ENCODE data around the gene ZNF273. TPM values are rescaled to one million over a fixed set of nuclear protein-coding genes. Genes with fewer than 3 reads are reported as not detected.

ZNF273 gene
- total RNA-seq, 4 donors from 2014 or later = 3.0 to 19.8 (median 13.2) TPM

GRCh38 chr7:64863969-64864368 is 39.1 kb upstream of the ZNF273 start:
- H3K9me3 ChIP-seq = peaks cover 0 to 14% (median 0%) of the 10 kb centered on the region in 4 donors
- no peaks in the 10 kb centered on the region for H3K27me3 ChIP-seq
- H3K4me1 ChIP-seq = no peaks in the 10 kb centered on the region
- TF ChIP-seq POLR2A (IDR thresholded peaks at IDR 0.05) (no peak), CTCF (IDR thresholded peaks at IDR 0.05) (no peak)
- H3K4me3 ChIP-seq = no peak overlapping the region
- no peaks in the 10 kb centered on the region for H3K36me3 ChIP-seq
- no peak for DNase-seq (ENCODE audit: low spot score in 2 of 2)
- 87 to 91% methylated on average over 7 of the region's 7 CpGs for WGBS, 2 donors
- no peak overlapping the region for H3K27ac ChIP-seq

- WGBS, 2 donors = 84 to 90% methylated on average over 18 of the region's 18 CpGs
- TF ChIP-seq CTCF (IDR thresholded peaks at IDR 0.05) = no peak
- no peak for TF ChIP-seq POLR2A (IDR thresholded peaks at IDR 0.05)
- no peak for TF ChIP-seq EP300 (IDR thresholded peaks at IDR 0.05)
- Histone ChIP-seq H3K27ac (no peak overlapping the region), H3K4me1 (no peaks in the 10 kb centered on the region), H3K27me3 (no peaks in the 10 kb centered on the region), H3K36me3 (no peaks in the 10 kb centered on the region), H3K4me3 (no peak overlapping the region), H3K9me3 (peaks cover 0 to 21% (median 0%) of the 10 kb centered on the region in 4 donors)
- peak in 1 of 2 donors; percentile 3 for DNase-seq (ENCODE audit: low spot score in 2 of 2)
These were observed 35.1 kb upstream of the ZNF273 start for GRCh38 chr7:64867863-64868440.

GRCh38 chr7:64868499-64868898 is 34.6 kb upstream of the ZNF273 start:
- Histone ChIP-seq H3K4me3 (no peak overlapping the region), H3K27me3 (no peaks in the 10 kb centered on the region), H3K36me3 (no peaks in the 10 kb centered on the region), H3K4me1 (no peaks in the 10 kb centered on the region), H3K9me3 (peaks cover 0 to 16% (median 0%) of the 10 kb centered on the region in 4 donors), H3K27ac (no peak overlapping the region)
- 92 to 94% methylated on average over 11 of the region's 11 CpGs for WGBS, 2 donors
- TF ChIP-seq EP300 (IDR thresholded peaks at IDR 0.05) (no peak), POLR2A (IDR thresholded peaks at IDR 0.05) (no peak), CTCF (IDR thresholded peaks at IDR 0.05) (no peak)
- DNase-seq (ENCODE audit: low spot score in 2 of 2) = peak in 1 of 2 donors; percentile 1

GRCh38 chr7:64869121-64869725 is 33.9 kb upstream of the ZNF273 start:
- H3K36me3 ChIP-seq = no peaks in the 10 kb centered on the region
- peaks cover 0 to 11% (median 0%) of the 10 kb centered on the region in 4 donors for H3K9me3 ChIP-seq
- H3K27ac ChIP-seq = no peak overlapping the region
- H3K27me3 ChIP-seq = no peaks in the 10 kb centered on the region
- H3K4me1 ChIP-seq = no peaks in the 10 kb centered on the region
- DNase-seq (ENCODE audit: low spot score in 2 of 2) = peak in 1 of 2 donors; percentile 1
- 77 to 84% methylated on average over 7 to 8 of the region's 8 CpGs for WGBS, 2 donors
- H3K4me3 ChIP-seq = no peak overlapping the region
- no peak for TF ChIP-seq EP300 (IDR thresholded peaks at IDR 0.05)
- TF ChIP-seq CTCF (IDR thresholded peaks at IDR 0.05) = no peak
- no peak for TF ChIP-seq POLR2A (IDR thresholded peaks at IDR 0.05)

- TF ChIP-seq CTCF (IDR thresholded peaks at IDR 0.05) (no peak), POLR2A (IDR thresholded peaks at IDR 0.05) (no peak), EP300 (IDR thresholded peaks at IDR 0.05) (no peak)
- no peaks in the 10 kb centered on the region for H3K36me3 ChIP-seq
- H3K9me3 ChIP-seq = peaks cover 0 to 11% (median 0%) of the 10 kb centered on the region in 4 donors
- H3K4me3 ChIP-seq = no peak overlapping the region
- no peaks in the 10 kb centered on the region for H3K27me3 ChIP-seq
- peak in 1 of 2 donors; percentile 2 for DNase-seq (ENCODE audit: low spot score in 2 of 2)
- no peak overlapping the region for H3K27ac ChIP-seq
- no peaks in the 10 kb centered on the region for H3K4me1 ChIP-seq
- WGBS, 2 donors = 95 to 96% methylated on average over 28 to 32 of the region's 32 CpGs
These were observed 33.0 kb upstream of the ZNF273 start for GRCh38 chr7:64869912-64870562.
